Inflammatory macrophage treated with lipopolysaccharide for 4 hours (primary cell): Measurements from ENCODE around the gene GALNTL6.
"Not testable (repeated sequence)": the region's sequence is repeated elsewhere in the genome, so short reads cannot be mapped to it uniquely, and the experiment has no call there.

Experiments used
- DNase-seq: peaks from one replicate; pipeline ENCODE4 v3.0.0-alpha.2; 2020

Gene GALNTL6

GRCh38 chr4:173002830-173003561, 1189.8 kb downstream of the GALNTL6 start:
- peak; percentile 87 for DNase-seq

DNA sequence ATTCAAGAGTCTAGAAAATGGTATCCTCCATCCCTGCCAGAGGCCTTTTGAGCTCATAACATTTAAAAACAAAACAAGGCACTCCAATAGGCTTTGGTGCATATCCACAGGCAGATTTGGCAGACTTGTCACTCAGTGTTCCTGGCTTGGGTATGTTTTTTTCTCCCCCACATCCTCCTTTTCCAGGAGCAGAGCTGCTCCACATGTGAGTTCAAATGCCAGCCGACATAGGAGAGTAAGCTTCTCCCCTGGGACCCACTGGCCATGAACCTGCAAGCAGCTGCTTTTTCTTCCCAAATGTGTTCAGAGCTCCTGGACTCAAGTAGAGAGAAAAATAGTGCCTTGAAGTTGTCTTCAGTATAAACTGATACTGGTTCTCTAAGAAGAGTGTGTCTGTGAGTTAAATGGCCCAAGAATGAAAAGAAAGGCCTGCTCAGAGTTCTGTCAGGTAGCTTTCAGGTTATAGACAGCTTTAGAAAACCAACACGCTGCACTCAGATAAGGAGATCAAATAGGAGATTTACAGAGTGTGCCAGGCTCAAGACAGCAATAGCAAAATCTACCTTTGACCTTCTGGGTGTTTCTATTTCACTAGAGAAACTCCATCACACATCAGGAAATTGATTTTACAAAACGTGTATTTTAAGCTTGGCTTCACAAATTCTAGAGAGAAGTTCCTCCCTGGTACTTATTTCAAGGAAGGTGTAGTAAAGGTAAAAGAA, 1192.9 kb downstream of the GALNTL6 start:
- no peak for DNase-seq

DNA sequence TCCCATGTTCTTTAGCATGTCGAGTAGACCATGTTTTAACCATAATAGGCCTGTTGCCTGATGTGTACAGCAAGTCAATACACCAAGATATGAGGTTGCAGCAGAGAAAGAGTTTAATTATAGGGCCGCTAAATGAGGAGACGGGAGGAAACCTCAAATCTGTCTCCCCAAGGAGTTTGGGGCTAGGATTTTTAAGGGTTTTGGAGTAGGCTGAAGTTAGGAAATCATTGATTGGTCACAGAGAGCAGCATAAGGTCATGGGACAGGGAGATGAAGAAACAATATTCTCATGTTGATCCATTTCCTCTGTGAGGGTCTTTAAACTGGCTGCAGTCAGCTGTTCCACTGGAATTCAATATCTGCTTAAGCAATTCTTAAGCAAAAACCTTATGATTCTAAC, 1195.2 kb downstream of the GALNTL6 start:
- peak; percentile 24 for DNase-seq

DNA sequence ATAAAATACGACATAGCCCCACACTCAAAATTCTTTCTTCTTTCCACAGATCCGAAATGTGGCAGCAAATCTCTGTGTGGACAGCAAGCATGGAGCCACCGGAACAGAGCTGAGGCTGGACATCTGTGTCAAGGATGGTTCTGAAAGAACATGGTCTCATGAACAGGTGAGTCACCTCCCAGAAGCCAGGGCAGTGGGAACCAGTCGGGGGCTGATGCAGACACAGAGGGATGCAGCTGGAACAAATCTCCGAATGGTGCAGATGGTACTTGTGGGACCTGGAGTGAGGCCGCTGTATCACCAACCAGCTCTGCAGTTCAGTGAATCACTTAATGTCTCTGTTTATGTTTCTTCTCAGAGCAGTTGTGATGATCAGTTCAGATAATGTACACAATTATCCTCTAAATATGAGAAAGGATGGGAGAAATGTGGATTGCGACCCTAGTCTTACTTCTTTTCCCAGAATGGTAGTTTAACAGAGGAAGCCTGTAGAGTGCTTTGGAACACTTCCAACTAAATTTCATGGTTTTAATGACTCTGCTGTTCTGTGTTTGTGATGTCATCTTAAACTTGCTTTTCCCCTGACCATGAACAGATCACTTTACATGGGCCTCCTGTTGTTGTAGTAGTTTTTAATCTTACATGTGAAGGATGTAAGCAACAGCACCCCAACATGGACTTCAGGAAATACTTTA, 1196.1 kb downstream of the GALNTL6 start:
- no peak for DNase-seq

DNA sequence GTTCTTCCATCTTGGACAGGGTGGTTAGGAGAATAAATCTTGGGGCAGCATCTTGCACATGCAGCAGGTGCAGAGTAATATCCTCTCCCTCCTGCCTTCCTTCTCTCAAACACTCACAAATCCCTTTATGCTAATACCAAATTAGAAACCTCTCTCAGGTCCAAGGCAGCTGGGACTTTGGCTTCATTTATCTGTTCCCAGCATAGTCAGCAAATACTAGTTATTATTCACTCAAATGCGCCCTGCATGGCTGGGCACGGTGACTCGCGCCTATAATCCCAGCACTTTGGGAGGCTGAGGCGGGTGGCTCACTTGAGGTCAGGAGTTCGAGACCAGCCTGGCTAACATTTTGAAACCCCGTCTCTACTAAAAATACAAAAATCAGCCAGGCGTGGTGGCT, 1199.4 kb downstream of the GALNTL6 start:
- DNase-seq = no peak

GRCh38 chr4:173013232-173013930, 1200.2 kb downstream of the GALNTL6 start:
- DNase-seq = peak; percentile 27

GRCh38 chr4:173014113-173014558, 1200.9 kb downstream of the GALNTL6 start:
- peak; percentile 39 for DNase-seq

DNA sequence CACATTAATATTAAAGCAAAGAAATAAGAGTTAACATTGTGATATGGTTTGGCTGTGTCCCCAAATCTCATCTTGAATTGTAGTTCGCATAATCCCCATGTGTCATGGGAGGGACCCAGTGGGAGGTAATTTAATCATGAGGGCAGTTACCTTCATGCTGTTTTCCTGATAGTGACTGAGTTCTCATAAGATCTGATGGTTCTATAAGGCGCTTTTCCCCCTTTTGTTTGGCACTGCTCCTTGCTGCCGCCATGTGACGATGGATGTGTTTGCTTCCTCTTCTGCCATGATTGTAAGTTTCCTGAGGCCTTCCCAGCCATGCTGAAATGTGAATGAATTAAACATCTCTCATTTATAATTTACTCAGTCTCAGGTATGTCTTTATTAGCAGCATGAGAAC, 1201.6 kb downstream of the GALNTL6 start:
- DNase-seq = no peak

- DNase-seq = no peak
Observed at GRCh38 chr4:173017802-173018201, 1204.6 kb downstream of the GALNTL6 start.

DNA sequence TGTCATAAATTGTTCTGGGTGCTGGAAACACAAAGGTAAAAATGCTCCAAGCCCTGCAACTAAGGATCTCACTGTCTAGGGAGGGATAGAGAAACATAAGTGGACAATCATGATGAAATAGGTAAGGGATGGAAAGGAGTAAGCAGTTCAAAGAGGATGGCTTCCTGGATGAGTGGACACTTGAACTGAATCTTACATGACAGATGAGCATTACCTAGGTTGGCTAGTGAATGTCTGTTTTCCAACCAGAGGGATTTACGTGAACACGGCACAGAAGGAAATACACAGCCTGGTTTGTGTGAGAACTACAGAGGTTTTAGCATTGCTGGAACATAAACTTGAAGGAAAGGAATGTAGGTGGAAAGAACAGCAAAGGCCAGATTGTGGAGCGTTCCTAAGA, 1205.2 kb downstream of the GALNTL6 start:
- no peak for DNase-seq

DNA sequence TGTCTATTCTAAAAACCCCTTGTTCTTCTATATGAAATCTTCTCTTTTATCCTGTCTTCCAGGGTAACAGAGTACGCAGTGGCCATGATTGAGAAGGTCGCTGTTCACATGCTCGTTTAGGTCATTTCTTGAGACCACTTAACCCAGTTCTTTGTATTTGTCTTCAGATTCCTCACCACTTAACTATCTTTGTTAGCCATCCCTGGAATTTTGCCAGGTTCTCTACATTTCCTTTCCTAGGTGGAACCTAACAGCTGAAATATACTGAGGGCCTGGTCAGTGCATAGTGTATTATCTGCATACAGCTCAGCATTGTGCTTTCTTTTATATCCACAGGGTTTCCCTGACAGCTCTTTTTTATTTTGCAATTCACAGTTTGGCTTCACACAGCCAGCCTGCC, 1206.5 kb downstream of the GALNTL6 start:
- DNase-seq = no peak

- DNase-seq = not testable (repeated sequence)
Observed at GRCh38 chr4:173021746-173022573, 1208.8 kb downstream of the GALNTL6 start.

DNA sequence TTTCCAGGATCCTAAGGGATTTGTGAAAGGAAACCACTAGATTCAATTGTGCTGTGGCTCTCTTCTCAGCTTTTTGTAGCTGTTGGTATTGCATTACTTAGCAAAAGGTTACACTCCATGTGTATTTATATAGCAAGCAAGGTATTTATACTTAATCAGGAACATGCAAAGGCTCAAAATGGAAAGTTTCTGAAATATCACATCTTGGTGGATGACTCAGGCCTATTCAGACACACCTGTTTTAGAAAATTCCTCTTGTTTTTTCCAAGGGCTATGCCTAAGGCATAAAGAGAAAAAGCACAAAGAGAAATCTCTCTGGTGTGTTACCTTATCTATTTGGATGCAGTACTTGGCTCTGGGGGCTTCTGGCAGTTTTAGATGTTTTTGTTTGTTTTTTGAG, 1211.0 kb downstream of the GALNTL6 start:
- no peak for DNase-seq

DNA sequence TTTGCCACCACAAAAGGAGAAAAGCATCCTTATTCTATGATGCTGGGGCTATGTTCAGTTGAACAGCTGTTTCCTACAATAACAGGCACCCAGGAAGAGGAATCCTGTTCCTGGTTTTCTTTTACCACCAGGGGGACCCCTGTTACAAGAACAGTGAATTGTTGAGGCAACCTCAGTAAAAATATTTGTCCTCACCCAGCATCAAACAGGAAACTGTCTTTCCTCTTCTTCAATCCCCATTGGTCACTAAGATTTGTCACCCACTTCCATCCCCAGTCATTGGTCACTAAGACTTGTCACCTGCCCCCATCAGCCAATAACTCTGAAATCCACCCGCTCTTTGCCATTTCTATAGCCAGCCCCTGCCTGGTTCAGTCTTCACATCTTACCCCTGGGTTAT, 1211.9 kb downstream of the GALNTL6 start:
- DNase-seq = peak; percentile 71

DNA sequence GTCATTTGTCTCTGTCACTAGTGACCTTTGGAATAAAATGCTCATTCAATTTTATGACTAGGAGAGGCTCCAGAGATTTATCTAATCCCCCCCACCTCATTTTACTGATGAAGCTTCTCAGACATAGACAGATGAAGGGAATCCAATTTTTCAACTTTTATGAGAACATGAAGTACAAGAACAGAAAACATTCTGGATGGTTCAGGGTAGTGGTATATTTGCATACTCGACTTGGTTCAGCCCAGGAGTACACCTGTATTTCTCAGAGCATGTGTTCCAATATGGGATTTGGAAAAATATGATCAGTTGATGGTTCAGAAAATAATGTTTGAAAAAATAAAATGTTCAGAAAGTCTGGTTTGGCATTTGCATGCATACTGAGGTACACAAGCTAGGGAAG, 1224.0 kb downstream of the GALNTL6 start:
- DNase-seq = no peak

GRCh38 chr4:173038192-173038896, 1225.1 kb downstream of the GALNTL6 start:
- no peak for DNase-seq

- DNase-seq = peak; percentile 1
Observed at GRCh38 chr4:173039617-173040577, 1226.7 kb downstream of the GALNTL6 start.

GRCh38 chr4:173041482-173041881, 1228.3 kb downstream of the GALNTL6 start:
- no peak for DNase-seq

- not testable (repeated sequence) for DNase-seq
Observed at GRCh38 chr4:173042139-173042538, 1228.9 kb downstream of the GALNTL6 start.

DNA sequence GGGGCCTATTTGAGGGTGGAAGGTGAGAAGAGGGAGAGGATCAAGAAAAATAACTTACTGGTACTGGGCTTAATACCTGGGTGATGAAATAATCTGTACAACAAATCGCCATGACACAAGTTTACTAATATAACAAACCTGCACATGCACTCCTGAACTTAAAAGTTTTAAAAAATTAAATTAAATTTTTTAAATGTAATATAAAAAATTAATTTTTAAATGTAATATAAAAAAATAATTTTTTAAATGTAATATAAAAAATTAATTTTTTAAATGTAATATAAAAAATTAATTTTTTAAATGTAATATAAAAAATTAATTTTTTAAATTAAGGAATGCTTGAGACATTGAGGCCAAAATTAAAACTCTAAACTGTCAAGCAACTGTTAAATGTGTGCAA, 1231.1 kb downstream of the GALNTL6 start:
- no peak for DNase-seq
